ENCODE data around the gene SLC39A11.
"Not testable (repeated sequence)": the region's sequence is repeated elsewhere in the genome, so short reads cannot be mapped to it uniquely, and the experiment has no call there.

SLC39A11 gene

GRCh38 chr17:73005360-73005759 lies 87.1 kb downstream of the SLC39A11 start:
- Histone ChIP-seq H2BK15ac (ENCODE audit: low read depth, poor library complexity, severe bottlenecking) (no peak overlapping the region), H4K8ac (ENCODE audit: low read length) (no peak overlapping the region), H2AFZ (ENCODE audit: low read depth, low read length) (no peak overlapping the region), H2BK120ac (ENCODE audit: low read depth, low read length) (no peak overlapping the region), H3K4me1 (ENCODE audit: control insufficient read depth, insufficient read depth, low read depth, low read length) (peaks cover 2% of the 10 kb centered on the region), H3K27ac (ENCODE audit: low read length, poor library complexity, severe bottlenecking) (no peak overlapping the region), H3K14ac (ENCODE audit: low read length in 2 of 2) (no peak overlapping the region), H3K4ac (ENCODE audit: low read depth in 1 of 2, low read length in 2 of 2) (no peak overlapping the region), H3K79me1 (replicated peaks; ENCODE audit: low read length, poor library complexity, severe bottlenecking) (peaks cover 7% of the 10 kb centered on the region), H3K4me3 (ENCODE audit: insufficient read depth in 1 of 2, low read depth in 1 of 2, low read length in 2 of 2) (no peak overlapping the region), H2AK5ac (ENCODE audit: low read length, severe bottlenecking) (no peak overlapping the region), H3K9me3 (ENCODE audit: control insufficient read depth, low read length) (no peaks in the 10 kb centered on the region), H4K91ac (ENCODE audit: low read length) (no peak overlapping the region), H2BK12ac (ENCODE audit: low read length in 2 of 2) (no peak overlapping the region), H3K27me3 (ENCODE audit: control insufficient read depth in 1 of 2, insufficient read depth in 1 of 2, low read length in 2 of 2) (no peaks in the 10 kb centered on the region), H3K36me3 (ENCODE audit: control insufficient read depth in 1 of 2, insufficient read depth in 2 of 2, low read depth in 1 of 2, low read length in 2 of 2) (no peaks in the 10 kb centered on the region), H3K4me2 (ENCODE audit: low read length, poor library complexity, severe bottlenecking) (no peak overlapping the region), H3K23ac (ENCODE audit: low read length in 2 of 2) (no peak overlapping the region), H2BK5ac (ENCODE audit: low read depth, low read length, poor library complexity, severe bottlenecking) (no peak overlapping the region), H3K9ac (ENCODE audit: low read length) (no peak overlapping the region), H3K18ac (ENCODE audit: low read depth in 1 of 2, low read length in 2 of 2) (no peak overlapping the region)
- DNase-seq = no peak
- WGBS = 86% methylated on average over 8 of the region's 8 CpGs

GRCh38 chr17:73003487-73003886 lies 89.0 kb downstream of the SLC39A11 start:
- Histone ChIP-seq H3K23ac (ENCODE audit: low read length in 2 of 2) (no peak overlapping the region), H2BK15ac (ENCODE audit: low read depth, poor library complexity, severe bottlenecking) (no peak overlapping the region), H3K4me3 (ENCODE audit: insufficient read depth in 1 of 2, low read depth in 1 of 2, low read length in 2 of 2) (no peak overlapping the region), H3K79me1 (replicated peaks; ENCODE audit: low read length, poor library complexity, severe bottlenecking) (peaks cover 7% of the 10 kb centered on the region), H2BK5ac (ENCODE audit: low read depth, low read length, poor library complexity, severe bottlenecking) (no peak overlapping the region), H2BK120ac (ENCODE audit: low read depth, low read length) (no peak overlapping the region), H2AK5ac (ENCODE audit: low read length, severe bottlenecking) (no peak overlapping the region), H3K4me2 (ENCODE audit: low read length, poor library complexity, severe bottlenecking) (no peak overlapping the region), H3K4ac (ENCODE audit: low read depth in 1 of 2, low read length in 2 of 2) (no peak overlapping the region), H2BK12ac (ENCODE audit: low read length in 2 of 2) (no peak overlapping the region), H2AFZ (ENCODE audit: low read depth, low read length) (no peak overlapping the region), H3K36me3 (ENCODE audit: control insufficient read depth in 1 of 2, insufficient read depth in 2 of 2, low read depth in 1 of 2, low read length in 2 of 2) (no peaks in the 10 kb centered on the region), H3K27ac (ENCODE audit: low read length, poor library complexity, severe bottlenecking) (no peak overlapping the region), H3K18ac (ENCODE audit: low read depth in 1 of 2, low read length in 2 of 2) (no peak overlapping the region), H3K9ac (ENCODE audit: low read length) (no peak overlapping the region), H4K91ac (ENCODE audit: low read length) (no peak overlapping the region), H3K27me3 (ENCODE audit: control insufficient read depth in 1 of 2, insufficient read depth in 1 of 2, low read length in 2 of 2) (no peaks in the 10 kb centered on the region), H3K14ac (ENCODE audit: low read length in 2 of 2) (no peak overlapping the region), H3K9me3 (ENCODE audit: control insufficient read depth, low read length) (no peaks in the 10 kb centered on the region), H4K8ac (ENCODE audit: low read length) (no peak overlapping the region), H3K4me1 (ENCODE audit: control insufficient read depth, insufficient read depth, low read depth, low read length) (peaks cover 2% of the 10 kb centered on the region)
- no peak for DNase-seq
- 93% methylated on average over 6 of the region's 6 CpGs for WGBS

DNA sequence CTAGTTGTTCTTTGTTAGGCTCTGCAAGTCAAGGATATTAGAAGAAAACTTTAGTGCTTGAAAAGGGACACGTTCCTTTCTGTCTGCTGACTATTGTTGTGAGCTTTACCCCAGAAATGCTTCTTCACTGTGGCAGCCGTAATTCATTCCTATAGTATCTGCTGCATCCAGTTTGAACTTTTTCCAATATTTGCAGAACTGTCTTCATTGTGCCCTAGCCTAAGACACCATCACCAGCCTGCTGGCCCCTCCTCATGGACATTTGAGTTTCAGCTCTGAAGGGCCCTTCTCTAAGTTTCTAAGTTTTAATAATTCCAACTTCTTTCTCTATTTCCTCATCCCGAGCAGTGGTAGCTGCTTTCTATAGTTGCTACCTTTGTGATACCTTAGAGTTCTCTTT lies 91.7 kb downstream of the SLC39A11 start:
- H2AFZ ChIP-seq (ENCODE audit: low read depth, low read length) = no peak overlapping the region
- H3K4me3 ChIP-seq (ENCODE audit: insufficient read depth in 1 of 2, low read depth in 1 of 2, low read length in 2 of 2) = no peak overlapping the region
- no peak overlapping the region for H3K14ac ChIP-seq (ENCODE audit: low read length in 2 of 2)
- H3K4me2 ChIP-seq (ENCODE audit: low read length, poor library complexity, severe bottlenecking) = no peak overlapping the region
- no peak overlapping the region for H2BK120ac ChIP-seq (ENCODE audit: low read depth, low read length)
- no peak overlapping the region for H2BK15ac ChIP-seq (ENCODE audit: low read depth, poor library complexity, severe bottlenecking)
- no peak overlapping the region for H4K8ac ChIP-seq (ENCODE audit: low read length)
- no peak overlapping the region for H3K4ac ChIP-seq (ENCODE audit: low read depth in 1 of 2, low read length in 2 of 2)
- H2AK5ac ChIP-seq (ENCODE audit: low read length, severe bottlenecking) = no peak overlapping the region
- H3K9ac ChIP-seq (ENCODE audit: low read length) = no peak overlapping the region
- no peaks in the 10 kb centered on the region for H3K4me1 ChIP-seq (ENCODE audit: control insufficient read depth, insufficient read depth, low read depth, low read length)
- no peaks in the 10 kb centered on the region for H3K36me3 ChIP-seq (ENCODE audit: control insufficient read depth in 1 of 2, insufficient read depth in 2 of 2, low read depth in 1 of 2, low read length in 2 of 2)
- H3K27me3 ChIP-seq (ENCODE audit: control insufficient read depth in 1 of 2, insufficient read depth in 1 of 2, low read length in 2 of 2) = no peaks in the 10 kb centered on the region
- no peak overlapping the region for H3K23ac ChIP-seq (ENCODE audit: low read length in 2 of 2)
- peaks cover 5% of the 10 kb centered on the region for H3K79me1 ChIP-seq (replicated peaks; ENCODE audit: low read length, poor library complexity, severe bottlenecking)
- no peak overlapping the region for H2BK12ac ChIP-seq (ENCODE audit: low read length in 2 of 2)
- no peak overlapping the region for H2BK5ac ChIP-seq (ENCODE audit: low read depth, low read length, poor library complexity, severe bottlenecking)
- no peak overlapping the region for H3K27ac ChIP-seq (ENCODE audit: low read length, poor library complexity, severe bottlenecking)
- H4K91ac ChIP-seq (ENCODE audit: low read length) = no peak overlapping the region
- WGBS = 91% methylated on average over 2 of the region's 3 CpGs
- H3K18ac ChIP-seq (ENCODE audit: low read depth in 1 of 2, low read length in 2 of 2) = no peak overlapping the region
- H3K9me3 ChIP-seq (ENCODE audit: control insufficient read depth, low read length) = no peaks in the 10 kb centered on the region
- DNase-seq = no peak

DNA sequence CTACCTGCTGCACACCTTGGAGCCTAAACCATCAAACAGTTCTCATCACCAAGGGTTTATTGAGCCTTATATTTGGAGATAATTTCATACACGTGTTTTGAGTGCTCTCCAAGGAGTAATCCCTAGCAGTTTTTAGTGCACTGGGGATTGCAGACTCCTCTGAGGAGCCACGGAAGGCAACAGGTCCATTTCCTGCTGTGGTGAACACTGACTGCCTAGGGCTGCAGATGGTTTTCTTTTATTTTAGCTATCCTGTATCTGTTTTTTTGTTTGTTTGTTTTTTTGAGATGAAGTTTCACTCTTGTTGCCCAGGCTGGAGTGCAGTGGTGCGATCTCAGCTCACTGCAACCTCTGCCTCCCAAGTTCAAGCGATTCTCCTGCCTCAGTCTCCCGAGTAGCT lies 93.0 kb downstream of the SLC39A11 start:
- not testable (repeated sequence) for H3K27me3 ChIP-seq (ENCODE audit: control insufficient read depth in 1 of 2, insufficient read depth in 1 of 2, low read length in 2 of 2); H4K8ac ChIP-seq (ENCODE audit: low read length); H2BK5ac ChIP-seq (ENCODE audit: low read depth, low read length, poor library complexity, severe bottlenecking); H3K9ac ChIP-seq (ENCODE audit: low read length); H3K23ac ChIP-seq (ENCODE audit: low read length in 2 of 2); H3K27ac ChIP-seq (ENCODE audit: low read length, poor library complexity, severe bottlenecking); H3K4me3 ChIP-seq (ENCODE audit: insufficient read depth in 1 of 2, low read depth in 1 of 2, low read length in 2 of 2); H2BK12ac ChIP-seq (ENCODE audit: low read length in 2 of 2); H3K9me3 ChIP-seq (ENCODE audit: control insufficient read depth, low read length); H3K36me3 ChIP-seq (ENCODE audit: control insufficient read depth in 1 of 2, insufficient read depth in 2 of 2, low read depth in 1 of 2, low read length in 2 of 2); H2BK15ac ChIP-seq (ENCODE audit: low read depth, poor library complexity, severe bottlenecking); H3K4ac ChIP-seq (ENCODE audit: low read depth in 1 of 2, low read length in 2 of 2); H2AFZ ChIP-seq (ENCODE audit: low read depth, low read length); H3K4me1 ChIP-seq (ENCODE audit: control insufficient read depth, insufficient read depth, low read depth, low read length); H2BK120ac ChIP-seq (ENCODE audit: low read depth, low read length); H3K79me1 ChIP-seq (replicated peaks; ENCODE audit: low read length, poor library complexity, severe bottlenecking); H3K18ac ChIP-seq (ENCODE audit: low read depth in 1 of 2, low read length in 2 of 2); H3K4me2 ChIP-seq (ENCODE audit: low read length, poor library complexity, severe bottlenecking); H4K91ac ChIP-seq (ENCODE audit: low read length); H2AK5ac ChIP-seq (ENCODE audit: low read length, severe bottlenecking); DNase-seq; H3K14ac ChIP-seq (ENCODE audit: low read length in 2 of 2)
- 93% methylated on average over 5 of the region's 5 CpGs for WGBS

Data from mesenchymal stem cell (in vitro differentiated cells and primary cell).